GM18517 (cell line): ENCODE data around the gene PIGS.
"Not testable (repeated sequence)": the region's sequence is repeated elsewhere in the genome, so short reads cannot be mapped to it uniquely, and the experiment has no call there.

Experiments used
- ATAC-seq: cut with Tn5 transposase; IDR thresholded peaks from one replicate; pipeline ENCODE4 v1.9.1; 2021; ENCODE audit warnings: mild to moderate bottlenecking, moderate library complexity; ENCODE audit not compliant: unreplicated experiment

The PIGS gene

GRCh38 chr17:28571361-28572122, at the start of gene PIGS:
Gene PIGS, minus strand, starts transcription at chr17:28571524. Its CDS starts 28 bp downstream, at chr17:28571496.
- ATAC-seq = peak; percentile 65

- ATAC-seq = no peak
These were observed 48.7 kb upstream of the PIGS start for GRCh38 chr17:28620010-28620409.

GRCh38 chr17:28618464-28618863, 47.1 kb upstream of the PIGS start:
- no peak for ATAC-seq

GRCh38 chr17:28616281-28616680, 45.0 kb upstream of the PIGS start:
- ATAC-seq = no peak

GRCh38 chr17:28615260-28615940, 44.1 kb upstream of the PIGS start:
- no peak for ATAC-seq

- no peak for ATAC-seq
These were observed 42.6 kb upstream of the PIGS start, which contains the start of gene RSKR for GRCh38 chr17:28613931-28614381. Gene RSKR, minus strand, starts transcription at chr17:28614185. Its CDS starts 24 bp downstream, at chr17:28614161.

GRCh38 chr17:28612936-28613872, 41.9 kb upstream of the PIGS start:
- no peak for ATAC-seq

- ATAC-seq = no peak
These were observed 41.2 kb upstream of the PIGS start for GRCh38 chr17:28612531-28612930.

GRCh38 chr17:28610376-28610775, 39.1 kb upstream of the PIGS start:
- no peak for ATAC-seq

GRCh38 chr17:28604031-28604430, 32.7 kb upstream of the PIGS start:
- not testable (repeated sequence) for ATAC-seq

GRCh38 chr17:28599311-28600184, 28.2 kb upstream of the PIGS start:
- ATAC-seq = peak; percentile 54

- ATAC-seq = peak; percentile 56
These were observed 27.5 kb upstream of the PIGS start, which contains the start of gene SPAG5 for GRCh38 chr17:28598799-28599310. Gene SPAG5, minus strand, starts transcription at chr17:28599025. Its CDS starts 79 bp downstream, at chr17:28598946.

- ATAC-seq = no peak
These were observed 27.1 kb upstream of the PIGS start for GRCh38 chr17:28598389-28598788.

- ATAC-seq = no peak
These were observed 26.5 kb upstream of the PIGS start for GRCh38 chr17:28597606-28598383.

GRCh38 chr17:28592260-28592659, 20.9 kb upstream of the PIGS start:
- ATAC-seq = no peak

GRCh38 chr17:28585851-28586250, 14.5 kb upstream of the PIGS start:
- no peak for ATAC-seq

- no peak for ATAC-seq
These were observed 13.1 kb upstream of the PIGS start for GRCh38 chr17:28584434-28584833.

- no peak for ATAC-seq
These were observed 11.2 kb upstream of the PIGS start for GRCh38 chr17:28582513-28582912.

GRCh38 chr17:28580959-28581358, 9.6 kb upstream of the PIGS start:
- ATAC-seq = no peak
